ENCODE data around the gene SNRNP48.

GRCh38 chr6:7557652-7558051 lies 32.3 kb upstream of the SNRNP48 start:
- no peak for TF ChIP-seq SUZ12 (IDR thresholded peaks at IDR 0.05; ENCODE audit: low read length)
- no peak for TF ChIP-seq RFX5 (IDR thresholded peaks at IDR 0.05; ENCODE audit: borderline replicate concordance, low read depth, low read length)
- TF ChIP-seq, protein P1, sequence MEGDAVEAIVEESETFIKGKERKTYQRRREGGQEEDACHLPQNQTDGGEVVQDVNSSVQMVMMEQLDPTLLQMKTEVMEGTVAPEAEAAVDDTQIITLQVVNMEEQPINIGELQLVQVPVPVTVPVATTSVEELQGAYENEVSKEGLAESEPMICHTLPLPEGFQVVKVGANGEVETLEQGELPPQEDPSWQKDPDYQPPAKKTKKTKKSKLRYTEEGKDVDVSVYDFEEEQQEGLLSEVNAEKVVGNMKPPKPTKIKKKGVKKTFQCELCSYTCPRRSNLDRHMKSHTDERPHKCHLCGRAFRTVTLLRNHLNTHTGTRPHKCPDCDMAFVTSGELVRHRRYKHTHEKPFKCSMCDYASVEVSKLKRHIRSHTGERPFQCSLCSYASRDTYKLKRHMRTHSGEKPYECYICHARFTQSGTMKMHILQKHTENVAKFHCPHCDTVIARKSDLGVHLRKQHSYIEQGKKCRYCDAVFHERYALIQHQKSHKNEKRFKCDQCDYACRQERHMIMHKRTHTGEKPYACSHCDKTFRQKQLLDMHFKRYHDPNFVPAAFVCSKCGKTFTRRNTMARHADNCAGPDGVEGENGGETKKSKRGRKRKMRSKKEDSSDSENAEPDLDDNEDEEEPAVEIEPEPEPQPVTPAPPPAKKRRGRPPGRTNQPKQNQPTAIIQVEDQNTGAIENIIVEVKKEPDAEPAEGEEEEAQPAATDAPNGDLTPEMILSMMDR (IDR thresholded peaks at IDR 0.05; ENCODE audit: control extremely low read depth in 1 of 3, insufficient read depth in 1 of 3, low read depth in 1 of 3, low read length in 3 of 3): no peak
- no peak for TF ChIP-seq CHD2 (IDR thresholded peaks at IDR 0.05; ENCODE audit: low read length)
- no peak for TF ChIP-seq HDAC2 (IDR thresholded peaks at IDR 0.05; ENCODE audit: borderline replicate concordance in 1 of 2, low read depth in 2 of 2, low read length in 2 of 2)
- TF ChIP-seq ATF2 (IDR thresholded peaks at IDR 0.05; ENCODE audit: low read length): no peak
- no peak for TF ChIP-seq TEAD4 (IDR thresholded peaks at IDR 0.05; ENCODE audit: low read depth, low read length)
- no peak for TF ChIP-seq POLR2A (IDR thresholded peaks at IDR 0.05; ENCODE audit: control extremely low read depth in 1 of 2, low read depth in 2 of 2, low read length in 2 of 2)
- no peak for TF ChIP-seq KDM1A (IDR thresholded peaks at IDR 0.05; ENCODE audit: borderline replicate concordance, low read length)
- TF ChIP-seq JUN (IDR thresholded peaks at IDR 0.05; ENCODE audit: low read depth, low read length): no peak
- no peak for TF ChIP-seq FOSL1 (IDR thresholded peaks at IDR 0.05; ENCODE audit: insufficient read depth, low read depth, low read length)
- no peak for TF ChIP-seq NRF1 (IDR thresholded peaks at IDR 0.05; ENCODE audit: low read depth, low read length)
- TF ChIP-seq JUND (IDR thresholded peaks at IDR 0.05; ENCODE audit: low read length): no peak

All from H1 (cell line).